Thyroid gland (tissue), 4 donors: ENCODE measurements around the gene CARS1. TPM values are rescaled to one million over a fixed set of nuclear protein-coding genes. Genes with fewer than 3 reads are reported as not detected.

Experiments
- DNase-seq, 2 donors: peaks; one replicate each; pipeline ENCODE4 v3.0.0-alpha.2; 2019
- H3K27ac ChIP-seq, 3 donors: fragments of 200-600 bp; sonication (generic); 1 replicate in 2 of 3; 2 replicates in 1 of 3; pipeline ENCODE4 v1.5.1; 2016 to 2019; ENCODE audit warnings: mild to moderate bottlenecking in 1 of 3, moderate library complexity in 1 of 3
- H3K27me3 ChIP-seq: fragments of 200-600 bp; sonication (generic); one replicate; pipeline ENCODE4 v1.5.1; 2019
- H3K36me3 ChIP-seq, 2 donors: fragments of 200-600 bp; sonication (generic); one replicate each; pipeline ENCODE4 v1.5.1; 2016 to 2019
- H3K4me1 ChIP-seq, 2 donors: fragments of 200-600 bp; sonication (generic); one replicate each; pipeline ENCODE4 v1.5.1; 2017 to 2019
- H3K4me3 ChIP-seq, 3 donors: fragments of 200-600 bp; sonication (generic); replicated peaks in 1 of 3; 1 replicate in 2 of 3; 2 replicates in 1 of 3; pipeline ENCODE4 v1.5.1; 2016; ENCODE audit warnings: mild to moderate bottlenecking in 1 of 3
- H3K9me3 ChIP-seq: fragments of 200-600 bp; sonication (generic); one replicate; pipeline ENCODE4 v1.5.1; 2017
- CTCF ChIP-seq, 6 experiments: fragments of 200-600 bp in 3 of 6; fragments of 450-650 bp in 3 of 6; sonication (generic) in 3 of 6; IDR thresholded peaks; one replicate each; pipeline ENCODE4 v1.5.1; 2016 to 2019; ENCODE audit warnings: antibody characterized with exemption in 6 of 6, mild to moderate bottlenecking in 2 of 6, inconsistent platforms in 1 of 6, moderate library complexity in 1 of 6
- POLR2A ChIP-seq, 2 donors: fragments of 450-650 bp; IDR thresholded peaks; one replicate each; pipeline ENCODE4 v1.6.1; 2017; ENCODE audit warnings: antibody characterized with exemption in 2 of 2, mild to moderate bottlenecking in 2 of 2, moderate library complexity in 1 of 2
- WGBS, 2 donors: methylation state at CpG; one replicate each; pipeline ENCODE4 v1.1.5; 2017; 5-methylcytosine and 5-hydroxymethylcytosine counted together
- intact Hi-C: fragments of 100-400 bp; cut with DNase I; formaldehyde crosslinking; loops from one replicate; pipeline ENCODE4 v1.15.1; 2023
- total RNA-seq, 4 donors: library from RNA; depleted of rRNA; stranded (reverse); fragments of >200 nt; gene quantifications; one replicate each; pipeline ENCODE4 v1.2.3, GENCODE V29; 2016

The CARS1 gene
- total RNA-seq, 4 donors from 2014 or later = 36.7 to 56.2 (median 50.1) TPM

GRCh38 chr11:3000032-3000961 lies 56.9 kb downstream of the CARS1 start:
- WGBS, 2 donors = 45 to 50% methylated on average over 12 to 17 of the region's 17 CpGs
- TF ChIP-seq POLR2A (IDR thresholded peaks at IDR 0.05) = peak in 1 of 2 donors; percentile 53
- no peak for TF ChIP-seq CTCF (IDR thresholded peaks at IDR 0.05)
- peak; percentile 100 for DNase-seq
- intact Hi-C loops = no loop called here
- Histone ChIP-seq H3K36me3 (peaks cover 5 to 8% of the 10 kb centered on the region in 2 donors), H3K9me3 (no peaks in the 10 kb centered on the region), H3K4me3 (no peak overlapping the region), H3K4me1 (peaks cover 36 to 50% of the 10 kb centered on the region in 2 donors), H3K27ac (peak overlapping the region; percentile 92 to 98 (median 94)), H3K27me3 (no peaks in the 10 kb centered on the region)

GRCh38 chr11:2999464-2999998 lies 57.7 kb downstream of the CARS1 start:
- Histone ChIP-seq H3K4me3 (no peak overlapping the region), H3K27ac (peak overlapping the region; percentile 69 to 94 (median 92)), H3K9me3 (no peaks in the 10 kb centered on the region), H3K36me3 (peaks cover 5 to 8% of the 10 kb centered on the region in 2 donors), H3K4me1 (peaks cover 29 to 46% of the 10 kb centered on the region in 2 donors), H3K27me3 (no peaks in the 10 kb centered on the region)
- 77 to 84% methylated on average over 10 of the region's 10 CpGs for WGBS, 2 donors
- DNase-seq = no peak
- intact Hi-C loops = no loop called here
- TF ChIP-seq POLR2A (IDR thresholded peaks at IDR 0.05) (no peak), CTCF (IDR thresholded peaks at IDR 0.05) (no peak)

GRCh38 chr11:2998073-2998850 lies 59.0 kb downstream of the CARS1 start:
- Histone ChIP-seq H3K27me3 (no peaks in the 10 kb centered on the region), H3K9me3 (no peaks in the 10 kb centered on the region), H3K4me1 (peaks cover 25 to 34% of the 10 kb centered on the region in 2 donors), H3K27ac (no peak overlapping the region), H3K4me3 (no peak overlapping the region), H3K36me3 (no peaks in the 10 kb centered on the region)
- DNase-seq = no peak
- WGBS, 2 donors = 84 to 93% methylated on average over 6 to 7 of the region's 7 CpGs
- TF ChIP-seq POLR2A (IDR thresholded peaks at IDR 0.05) (no peak), CTCF (IDR thresholded peaks at IDR 0.05) (no peak)
- intact Hi-C loops = no loop called here

- TF ChIP-seq CTCF (IDR thresholded peaks at IDR 0.05) = no peak
- TF ChIP-seq POLR2A (IDR thresholded peaks at IDR 0.05) = no peak
- H3K36me3 ChIP-seq = no peaks in the 10 kb centered on the region
- intact Hi-C loops = no loop called here
- DNase-seq = no peak
- H3K4me1 ChIP-seq = peaks cover 30 to 31% of the 10 kb centered on the region in 2 donors
- H3K9me3 ChIP-seq = no peaks in the 10 kb centered on the region
- H3K4me3 ChIP-seq = no peak overlapping the region
- no peaks in the 10 kb centered on the region for H3K27me3 ChIP-seq
- 88 to 93% methylated on average over 4 of the region's 4 CpGs for WGBS, 2 donors
- H3K27ac ChIP-seq = no peak overlapping the region
Observed at GRCh38 chr11:2997406-2997805, 59.8 kb downstream of the CARS1 start.
